ENCODE measurements around the gene EBLN1.

EBLN1 gene

GRCh38 chr10:22217842-22218241 lies at the start of gene EBLN1:
Gene EBLN1 (minus strand): TSS chr10:22218015. CDS start chr10:22209983, 8,032 bp downstream.
- DNase-seq, result no peak

GRCh38 chr10:22265839-22266537 lies 48.2 kb upstream of the EBLN1 start:
- DNase-seq, result no peak

- no peak for DNase-seq
Measured at GRCh38 chr10:22263106-22263505, 45.3 kb upstream of the EBLN1 start.

GRCh38 chr10:22259280-22259679 lies 41.5 kb upstream of the EBLN1 start:
- peak in 1 of 2 experiments; percentile 18 for DNase-seq

- no peak for DNase-seq
Measured at GRCh38 chr10:22258471-22258870, 40.7 kb upstream of the EBLN1 start.

GRCh38 chr10:22253580-22253882 lies 35.7 kb upstream of the EBLN1 start:
- peak; percentile 39 to 53 for DNase-seq

- peak; percentile 35 to 40 for DNase-seq
Measured at GRCh38 chr10:22252801-22253579, 35.2 kb upstream of the EBLN1 start.

GRCh38 chr10:22252224-22252800 lies 34.5 kb upstream of the EBLN1 start:
- DNase-seq, result peak; percentile 64 to 71

GRCh38 chr10:22251751-22252223 lies 34.0 kb upstream of the EBLN1 start:
- DNase-seq, result peak; percentile 60 to 82

- no peak for DNase-seq
Measured at GRCh38 chr10:22250897-22251660, 33.3 kb upstream of the EBLN1 start.

- DNase-seq, result no peak
Measured at GRCh38 chr10:22247636-22248035, 29.8 kb upstream of the EBLN1 start.

- DNase-seq, result peak in 1 of 2 experiments; percentile 73
Measured at GRCh38 chr10:22246680-22247391, 29.0 kb upstream of the EBLN1 start.

- DNase-seq, result no peak
Measured at GRCh38 chr10:22245567-22245966, 27.8 kb upstream of the EBLN1 start.

GRCh38 chr10:22244855-22245254 lies 27.0 kb upstream of the EBLN1 start:
- no peak for DNase-seq

GRCh38 chr10:22244001-22244400 lies 26.2 kb upstream of the EBLN1 start:
- peak in 1 of 2 experiments; percentile 7 for DNase-seq

- DNase-seq, result no peak
Measured at GRCh38 chr10:22243321-22243720, 25.5 kb upstream of the EBLN1 start.

- DNase-seq, result no peak
Measured at GRCh38 chr10:22231260-22231659, 13.4 kb upstream of the EBLN1 start.

GRCh38 chr10:22230158-22230833 lies 12.5 kb upstream of the EBLN1 start:
- peak in 1 of 2 experiments; percentile 32 for DNase-seq

GRCh38 chr10:22229802-22230157 lies 12.0 kb upstream of the EBLN1 start:
- DNase-seq, result no peak

- peak; percentile 82 to 85 for DNase-seq
Measured at GRCh38 chr10:22228943-22229801, 11.4 kb upstream of the EBLN1 start.
